A549 (cell line): Measurements from ENCODE around the gene RALGAPA1. TPM values are rescaled to one million over a fixed set of nuclear protein-coding genes. Genes with fewer than 3 reads are reported as not detected.

Experiments used
- ATAC-seq, 2 experiments: fragments of 200-7000 bp in 1 of 2; fragments of >200 bp in 1 of 2; cut with Nextera tagmentation in 1 of 2; cut with Tn5 transposase in 1 of 2; 3 replicates each; pipeline versions ENCODE4 v1.8.0 to v1.9.1; 2018 to 2020; ENCODE audit warnings: mild to moderate bottlenecking in 1 of 2, moderate library complexity in 1 of 2
- CTCF ChIA-PET: fragments of 300-600 bp; sonication (Branson Sonifier 250); formaldehyde crosslinking; extraction: SDS; loops from one replicate; lab custom pipeline; 2021; ENCODE audit warnings: antibody characterized with exemption, inconsistent platforms; lab: Yijun Ruan, JAX
- POLR2A ChIA-PET: fragments of 350-600 bp; formaldehyde crosslinking; extraction: SDS; loops from one replicate; lab custom pipeline; 2021; ENCODE audit warnings: antibody characterized with exemption, inconsistent platforms; lab: Yijun Ruan, JAX
- DNase-seq, 2 experiments: peaks; one replicate each; pipeline versions ENCODE4 v3.0.0 to v3.0.0-alpha.2; 2011 to 2016; ENCODE audit warnings: low read depth in 1 of 2, low spot score in 1 of 2
- FAIRE-seq: peaks from 2 replicates; lab custom pipeline; 2011; peaks lifted over from hg19 to GRCh38; lab: Jason Lieb, UNC
- H3K27ac ChIP-seq, 2 experiments: fragments of >200 bp; sonication (Bioruptor Twin); formaldehyde crosslinking; 3 replicates each; pipeline ENCODE4 v1.5.1; 2016 to 2017
- H3K4me1 ChIP-seq: fragments of >200 bp; sonication (Bioruptor Twin); formaldehyde crosslinking; 3 replicates; pipeline ENCODE4 v1.6.1; 2016
- H3K4me2 ChIP-seq: fragments of >200 bp; sonication (Bioruptor Twin); formaldehyde crosslinking; 3 replicates; pipeline ENCODE4 v1.6.1; 2016
- H3K4me3 ChIP-seq: fragments of >200 bp; sonication (Bioruptor Twin); formaldehyde crosslinking; 3 replicates; pipeline ENCODE4 v1.5.1; 2016
- H3K9me3 ChIP-seq: fragments of >200 bp; sonication (Bioruptor Twin); formaldehyde crosslinking; 3 replicates; pipeline ENCODE4 v1.6.1; 2016
- BHLHE40 ChIP-seq: IDR thresholded peaks from 2 replicates; pipeline ENCODE4 v1.6.1; 2012; ENCODE audit warnings: low read depth, low read length, inconsistent platforms
- CBX2 ChIP-seq: fragments of 200-600 bp; sonication (generic); IDR thresholded peaks from 2 replicates; pipeline ENCODE4 v1.6.1; 2016; ENCODE audit warnings: low read depth, mild to moderate bottlenecking, borderline replicate concordance
- CBX8 ChIP-seq: fragments of 200-600 bp; sonication (generic); IDR thresholded peaks from 2 replicates; pipeline ENCODE4 v1.6.1; 2016
- CHD2 ChIP-seq: fragments of 150-350 bp; IDR thresholded peaks from 2 replicates; pipeline ENCODE4 v1.6.1; 2014; ENCODE audit warnings: low read length; ENCODE audit not compliant: partially characterized antibody
- EHF ChIP-seq: fragments of 250-450 bp; sonication (Bioruptor Pico); IDR thresholded peaks from 2 replicates; pipeline ENCODE4 v1.5.0; 2020; ENCODE audit warnings: mild to moderate bottlenecking
- EHMT2 ChIP-seq: fragments of 200-600 bp; sonication (generic); IDR thresholded peaks from 2 replicates; pipeline ENCODE4 v1.6.1; 2016; ENCODE audit warnings: antibody characterized with exemption, low read depth, mild to moderate bottlenecking, moderate library complexity
- EP300 ChIP-seq, 2 experiments: fragments of >200 bp; sonication (Bioruptor Twin); formaldehyde crosslinking; IDR thresholded peaks; 2 replicates in 1 of 2; 3 replicates in 1 of 2; pipeline ENCODE4 v1.6.1; 2016 to 2017
- FOSL2 ChIP-seq, 2 experiments: fragments of 450-650 bp in 1 of 2; fragments of >200 bp in 1 of 2; sonication (Bioruptor Twin) in 1 of 2; formaldehyde crosslinking; IDR thresholded peaks; 2 replicates each; pipeline versions ENCODE4 v1.5.0 to v1.6.1; 2016 to 2020; ENCODE audit warnings: mild to moderate bottlenecking in 1 of 2, moderate library complexity in 1 of 2
- HDAC2 ChIP-seq: fragments of 200-600 bp; sonication (generic); IDR thresholded peaks from 2 replicates; pipeline ENCODE4 v1.6.1; 2016
- HOXA7 ChIP-seq: fragments of 250-450 bp; sonication (Bioruptor Pico); IDR thresholded peaks from 2 replicates; pipeline ENCODE4 v1.5.0; 2020; ENCODE audit warnings: mild to moderate bottlenecking, moderate library complexity
- JUN ChIP-seq, 2 experiments: fragments of >200 bp; sonication (Bioruptor Twin); formaldehyde crosslinking; IDR thresholded peaks; 2 replicates in 1 of 2; 3 replicates in 1 of 2; pipeline ENCODE4 v1.6.1; 2016 to 2017
- KDM1A ChIP-seq: fragments of 200-600 bp; sonication (generic); IDR thresholded peaks from 2 replicates; pipeline ENCODE4 v1.6.1; 2016; ENCODE audit warnings: low read depth, mild to moderate bottlenecking
- MAFK ChIP-seq: fragments of 450-650 bp; IDR thresholded peaks from 2 replicates; pipeline ENCODE4 v1.6.1; 2014; ENCODE audit not compliant: partially characterized antibody
- NPAS2 ChIP-seq: fragments of 250-450 bp; sonication (Bioruptor Pico); IDR thresholded peaks from 2 replicates; pipeline ENCODE4 v1.8.0; 2022; ENCODE audit warnings: mild to moderate bottlenecking, moderate library complexity, borderline replicate concordance
- NR3C1 ChIP-seq: fragments of >200 bp; sonication (Bioruptor Twin); formaldehyde crosslinking; IDR thresholded peaks from 3 replicates; pipeline ENCODE4 v1.6.1; 2017
- PBX3 ChIP-seq: IDR thresholded peaks from 2 replicates; pipeline ENCODE4 v1.6.1; 2012
- PHF8 ChIP-seq: fragments of 200-600 bp; sonication (generic); IDR thresholded peaks from 2 replicates; pipeline ENCODE4 v1.6.1; 2016; ENCODE audit warnings: low read depth, mild to moderate bottlenecking, antibody characterized with exemption, moderate library complexity, borderline replicate concordance
- POLR2A ChIP-seq: IDR thresholded peaks from 2 replicates; pipeline ENCODE4 v1.6.1; 2012; ENCODE audit warnings: mild to moderate bottlenecking, low read length
- POLR2AphosphoS2 ChIP-seq: conservative IDR thresholded peaks from 2 replicates; pipeline ENCODE4 v1.6.1; 2012; ENCODE audit warnings: low read length, improper control_type of control experiment, inconsistent platforms
- RAD21 ChIP-seq, 2 experiments: fragments of >200 bp in 1 of 2; sonication (Bioruptor Twin) in 1 of 2; formaldehyde crosslinking in 1 of 2; IDR thresholded peaks in 1 of 2; conservative IDR thresholded peaks in 1 of 2; 2 replicates in 1 of 2; 3 replicates in 1 of 2; pipeline ENCODE4 v1.6.1; 2012 to 2018; ENCODE audit warnings: inconsistent platforms in 1 of 2
- RARB ChIP-seq: fragments of 250-450 bp; sonication (Bioruptor Pico); IDR thresholded peaks from 2 replicates; pipeline ENCODE4 v1.8.0; 2021; ENCODE audit warnings: mild to moderate bottlenecking, moderate library complexity
- RCOR1 ChIP-seq: fragments of 150-350 bp; IDR thresholded peaks from 2 replicates; pipeline ENCODE4 v1.6.1; 2014; ENCODE audit warnings: antibody characterized with exemption, low read length, low read depth
- SREBF2 ChIP-seq: fragments of 450-650 bp; IDR thresholded peaks from 2 replicates; pipeline ENCODE4 v1.6.1; 2014; ENCODE audit warnings: mild to moderate bottlenecking, moderate library complexity
- TFCP2L1 ChIP-seq: fragments of 250-450 bp; sonication (Bioruptor Pico); IDR thresholded peaks from 2 replicates; pipeline ENCODE4 v1.5.0; 2021; ENCODE audit warnings: mild to moderate bottlenecking
- ZC3H11A ChIP-seq: fragments of 450-650 bp; IDR thresholded peaks from 2 replicates; pipeline ENCODE4 v1.6.1; 2014; ENCODE audit warnings: antibody characterized with exemption, mild to moderate bottlenecking
- WGBS: methylation state at CpG from one replicate; pipeline ENCODE4 v1.1.6; 2017; ENCODE audit errors: missing lambda C conversion rate; 5-methylcytosine and 5-hydroxymethylcytosine counted together
- polyA plus RNA-seq, 4 experiments: library from polyadenylated mRNA; depleted of rRNA in 3 of 4; stranded (reverse); fragments of >200 nt; fragmentation: RNase III in 1 of 4; extraction: RNeasy Plus Mini Kit Qiagen cat#74134 plus additional on column Dnase treatment in 1 of 4; gene quantifications; 2 replicates in 3 of 4; 3 replicates in 1 of 4; pipeline ENCODE4 v1.2.3, GENCODE V29; 2011 to 2017
- TF ChIP-seq, protein P1 (sequence below): fragments of 250-450 bp; sonication (Bioruptor Pico); IDR thresholded peaks from 2 replicates; pipeline ENCODE4 v1.5.0; 2020; ENCODE audit warnings: low read depth, mild to moderate bottlenecking, moderate library complexity
- TF ChIP-seq, protein P2 (sequence below): fragments of >200 bp; sonication (Bioruptor Twin); formaldehyde crosslinking; IDR thresholded peaks from 2 replicates; pipeline ENCODE4 v1.6.1; 2016
- TF ChIP-seq, protein P3 (sequence below): fragments of >200 bp; sonication (Bioruptor Twin); formaldehyde crosslinking; IDR thresholded peaks from 3 replicates; pipeline ENCODE4 v1.5.1; 2016
- TF ChIP-seq, protein P4 (sequence below): IDR thresholded peaks from 2 replicates; pipeline ENCODE4 v1.6.1; 2012
- TF ChIP-seq, protein P5 (sequence below): fragments of 450-650 bp; IDR thresholded peaks from 2 replicates; pipeline ENCODE4 v1.6.1; 2014; ENCODE audit warnings: antibody characterized with exemption
- TF ChIP-seq, protein P6 (sequence below): IDR thresholded peaks from 2 replicates; pipeline ENCODE4 v1.6.1; 2012; ENCODE audit warnings: low read depth, borderline replicate concordance

The RALGAPA1 gene
- polyA plus RNA-seq, 2 of the 4 experiments (the other 2 are of a cell fraction) = 8.2 to 17.1 TPM

- ChIA-PET POLR2A (no interaction called here), CTCF (no interaction called here)
- Histone ChIP-seq H3K4me3 (no peak overlapping the region), H3K27ac (no peak overlapping the region), H3K4me1 (no peaks in the 10 kb centered on the region), H3K9me3 (no peaks in the 10 kb centered on the region), H3K4me2 (no peak overlapping the region)
- DNase-seq (no peak), ATAC-seq (no peak), FAIRE-seq (no peak)
- TF ChIP-seq CHD2 (no peak), MAFK (peak; percentile 45)
These were observed 142.6 kb downstream of the RALGAPA1 start for GRCh38 chr14:35666429-35667043.

- ChIA-PET CTCF (interaction anchor here (1.2 kb wide), 1 partner anchor 10 kb away, joined by 3 read pairs; no protein-coding TSS in a partner anchor), POLR2A (no interaction called here)
- no peaks in the 10 kb centered on the region for H3K9me3 ChIP-seq
- DNase-seq (no peak), ATAC-seq (no peak), FAIRE-seq (no peak)
- no peak overlapping the region for H3K4me3 ChIP-seq
- H3K4me2 ChIP-seq = no peak overlapping the region
- WGBS = 89% methylated on average over 3 of the region's 3 CpGs
- TF ChIP-seq RAD21 (conservative IDR thresholded peaks at IDR 0.05 in 1 of 2, IDR thresholded peaks at IDR 0.05 in 1 of 2) = no peak
- no peak for TF ChIP-seq NPAS2 (CRISPR knock-in tag)
- TF ChIP-seq, protein P1, sequence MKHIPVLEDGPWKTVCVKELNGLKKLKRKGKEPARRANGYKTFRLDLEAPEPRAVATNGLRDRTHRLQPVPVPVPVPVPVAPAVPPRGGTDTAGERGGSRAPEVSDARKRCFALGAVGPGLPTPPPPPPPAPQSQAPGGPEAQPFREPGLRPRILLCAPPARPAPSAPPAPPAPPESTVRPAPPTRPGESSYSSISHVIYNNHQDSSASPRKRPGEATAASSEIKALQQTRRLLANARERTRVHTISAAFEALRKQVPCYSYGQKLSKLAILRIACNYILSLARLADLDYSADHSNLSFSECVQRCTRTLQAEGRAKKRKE = no peak
- TF ChIP-seq, protein P2, sequence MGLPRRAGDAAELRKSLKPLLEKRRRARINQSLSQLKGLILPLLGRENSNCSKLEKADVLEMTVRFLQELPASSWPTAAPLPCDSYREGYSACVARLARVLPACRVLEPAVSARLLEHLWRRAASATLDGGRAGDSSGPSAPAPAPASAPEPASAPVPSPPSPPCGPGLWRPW = no peak
- no peak for TF ChIP-seq CHD2
- no peak for TF ChIP-seq EHF
- TF ChIP-seq, protein P3, sequence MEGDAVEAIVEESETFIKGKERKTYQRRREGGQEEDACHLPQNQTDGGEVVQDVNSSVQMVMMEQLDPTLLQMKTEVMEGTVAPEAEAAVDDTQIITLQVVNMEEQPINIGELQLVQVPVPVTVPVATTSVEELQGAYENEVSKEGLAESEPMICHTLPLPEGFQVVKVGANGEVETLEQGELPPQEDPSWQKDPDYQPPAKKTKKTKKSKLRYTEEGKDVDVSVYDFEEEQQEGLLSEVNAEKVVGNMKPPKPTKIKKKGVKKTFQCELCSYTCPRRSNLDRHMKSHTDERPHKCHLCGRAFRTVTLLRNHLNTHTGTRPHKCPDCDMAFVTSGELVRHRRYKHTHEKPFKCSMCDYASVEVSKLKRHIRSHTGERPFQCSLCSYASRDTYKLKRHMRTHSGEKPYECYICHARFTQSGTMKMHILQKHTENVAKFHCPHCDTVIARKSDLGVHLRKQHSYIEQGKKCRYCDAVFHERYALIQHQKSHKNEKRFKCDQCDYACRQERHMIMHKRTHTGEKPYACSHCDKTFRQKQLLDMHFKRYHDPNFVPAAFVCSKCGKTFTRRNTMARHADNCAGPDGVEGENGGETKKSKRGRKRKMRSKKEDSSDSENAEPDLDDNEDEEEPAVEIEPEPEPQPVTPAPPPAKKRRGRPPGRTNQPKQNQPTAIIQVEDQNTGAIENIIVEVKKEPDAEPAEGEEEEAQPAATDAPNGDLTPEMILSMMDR = no peak
- TF ChIP-seq SREBF2 = no peak
- no peak for TF ChIP-seq EHMT2
- TF ChIP-seq PHF8 = no peak
- TF ChIP-seq TFCP2L1 (CRISPR knock-in tag) = no peak
- TF ChIP-seq, protein P4, sequence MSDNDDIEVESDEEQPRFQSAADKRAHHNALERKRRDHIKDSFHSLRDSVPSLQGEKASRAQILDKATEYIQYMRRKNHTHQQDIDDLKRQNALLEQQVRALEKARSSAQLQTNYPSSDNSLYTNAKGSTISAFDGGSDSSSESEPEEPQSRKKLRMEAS = no peak
- no peak for TF ChIP-seq RARB (CRISPR knock-in tag)
- TF ChIP-seq CBX2 = no peak
- no peak for TF ChIP-seq EP300 (IDR thresholded peaks at IDR 0.05)
- no peak for TF ChIP-seq JUN (IDR thresholded peaks at IDR 0.05)
- TF ChIP-seq FOSL2 (IDR thresholded peaks at IDR 0.05) = no peak
- no peak for TF ChIP-seq FOSL2 (CRISPR knock-in tag; IDR thresholded peaks at IDR 0.05)
- no peaks in the 10 kb centered on the region for H3K4me1 ChIP-seq
- H3K27ac ChIP-seq = no peak overlapping the region
These were observed 147.2 kb downstream of the RALGAPA1 start for GRCh38 chr14:35661875-35662274.

DNA sequence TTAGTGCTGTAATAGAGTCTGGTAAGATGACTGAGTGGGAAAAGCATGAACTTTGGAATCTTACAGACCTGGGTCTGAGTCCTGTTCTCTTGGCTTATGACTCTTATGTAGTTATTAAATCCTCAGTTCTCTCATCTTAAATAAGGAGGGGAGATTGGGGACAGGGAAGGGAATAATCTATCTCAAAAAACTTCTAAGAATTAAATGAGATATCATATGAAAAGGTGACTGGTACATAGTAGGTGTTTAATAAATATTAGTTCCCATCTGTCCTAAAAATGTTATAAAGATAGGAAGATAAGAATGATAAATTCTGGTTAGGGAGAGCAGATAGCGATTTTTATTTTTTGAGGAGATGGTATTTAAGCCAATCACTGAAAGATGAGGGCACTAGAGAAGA lies 156.1 kb downstream of the RALGAPA1 start:
- Histone ChIP-seq H3K4me3 (no peak overlapping the region), H3K27ac (no peak overlapping the region), H3K9me3 (no peaks in the 10 kb centered on the region), H3K4me2 (no peak overlapping the region), H3K4me1 (no peaks in the 10 kb centered on the region)
- FAIRE-seq = no peak
- WGBS = 90% methylated on average over 1 of the region's 1 CpG
- no peak for ATAC-seq
- ChIA-PET CTCF (no interaction called here), POLR2A (no interaction called here)
- TF ChIP-seq HOXA7 (no peak), POLR2AphosphoS2 (no peak), CBX8 (no peak), NR3C1 (no peak), PBX3 (no peak), RCOR1 (no peak), SREBF2 (no peak), BHLHE40 (no peak), KDM1A (no peak), HDAC2 (no peak), POLR2A (no peak), ZC3H11A (no peak)
- TF ChIP-seq, protein P5, sequence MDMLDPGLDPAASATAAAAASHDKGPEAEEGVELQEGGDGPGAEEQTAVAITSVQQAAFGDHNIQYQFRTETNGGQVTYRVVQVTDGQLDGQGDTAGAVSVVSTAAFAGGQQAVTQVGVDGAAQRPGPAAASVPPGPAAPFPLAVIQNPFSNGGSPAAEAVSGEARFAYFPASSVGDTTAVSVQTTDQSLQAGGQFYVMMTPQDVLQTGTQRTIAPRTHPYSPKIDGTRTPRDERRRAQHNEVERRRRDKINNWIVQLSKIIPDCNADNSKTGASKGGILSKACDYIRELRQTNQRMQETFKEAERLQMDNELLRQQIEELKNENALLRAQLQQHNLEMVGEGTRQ = no peak
- TF ChIP-seq, protein P6, sequence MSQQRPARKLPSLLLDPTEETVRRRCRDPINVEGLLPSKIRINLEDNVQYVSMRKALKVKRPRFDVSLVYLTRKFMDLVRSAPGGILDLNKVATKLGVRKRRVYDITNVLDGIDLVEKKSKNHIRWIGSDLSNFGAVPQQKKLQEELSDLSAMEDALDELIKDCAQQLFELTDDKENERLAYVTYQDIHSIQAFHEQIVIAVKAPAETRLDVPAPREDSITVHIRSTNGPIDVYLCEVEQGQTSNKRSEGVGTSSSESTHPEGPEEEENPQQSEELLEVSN = no peak
- no peak for DNase-seq
